Testis (tissue), 3 donors: Measurements from ENCODE around the gene CSMD2. TPM values are rescaled to one million over a fixed set of nuclear protein-coding genes. Genes with fewer than 3 reads are reported as not detected.
A peak's percentile ranks its signal among the peaks of the same experiment; 100 is the strongest.

ENCODE experiments used
- DNase-seq: peaks from one replicate; pipeline ENCODE4 v3.0.0-alpha.2; 2019
- H3K27ac ChIP-seq, 2 donors: fragments of 200-600 bp; sonication (generic); one replicate each; pipeline ENCODE4 v1.5.1; 2019
- H3K27me3 ChIP-seq: fragments of 200-600 bp; sonication (generic); one replicate; pipeline ENCODE4 v1.5.1; 2019
- H3K36me3 ChIP-seq: fragments of 200-600 bp; sonication (generic); one replicate; pipeline ENCODE4 v1.5.1; 2017; ENCODE audit warnings: low read depth; ENCODE audit errors: missing control alignments
- H3K4me1 ChIP-seq: fragments of 200-600 bp; sonication (generic); one replicate; pipeline ENCODE4 v1.5.1; 2019
- H3K4me3 ChIP-seq, 2 donors: fragments of 200-600 bp; sonication (generic); one replicate each; pipeline ENCODE4 v1.5.1; 2017 to 2019
- H3K9me3 ChIP-seq: fragments of 200-600 bp; sonication (generic); one replicate; pipeline ENCODE4 v1.5.1; 2017
- CTCF ChIP-seq, 3 experiments: fragments of 450-650 bp in 2 of 3; fragments of 200-600 bp in 1 of 3; sonication (generic) in 1 of 3; IDR thresholded peaks; one replicate each; pipeline ENCODE4 v1.5.1; 2016 to 2019; ENCODE audit warnings: antibody characterized with exemption in 3 of 3, mild to moderate bottlenecking in 2 of 3, moderate library complexity in 1 of 3
- POLR2A ChIP-seq: fragments of 450-650 bp; IDR thresholded peaks from one replicate; pipeline ENCODE4 v1.6.1; 2017; ENCODE audit warnings: antibody characterized with exemption, mild to moderate bottlenecking, moderate library complexity
- WGBS, 2 donors: methylation state at CpG; one replicate each; pipeline ENCODE4 v1.1.5; 2018; 5-methylcytosine and 5-hydroxymethylcytosine counted together
- intact Hi-C: fragments of 100-400 bp; cut with DNase I; formaldehyde crosslinking; loops from one replicate; pipeline ENCODE4 v1.15.1; 2023; ENCODE audit warnings: low total_unique reads
- polyA plus RNA-seq: library from polyadenylated mRNA; stranded (reverse); fragments of 350-450 nt; fragmentation: Illumina TruSeq; extraction: RNeasy Lipid Tissue Mini Kit (QIAGEN cat#74804); gene quantifications from one replicate; pipeline ENCODE4 v1.2.3, GENCODE V29; 2014; ENCODE audit warnings: low read depth, low replicate concordance; ENCODE audit not compliant: insufficient read depth
- total RNA-seq, 2 donors: library from RNA; depleted of rRNA; stranded (reverse); fragments of >200 nt; gene quantifications; one replicate each; pipeline ENCODE4 v1.2.3, GENCODE V29; 2016

Gene CSMD2
- total and polyA plus RNA-seq, 3 donors from 2014 or later: 1.2 to 3.8 (median 2.7) TPM

- no peak overlapping the region for H3K4me3 ChIP-seq
- 44 to 46% methylated on average over 2 of the region's 2 CpGs for WGBS, 2 donors
- no peaks in the 10 kb centered on the region for H3K4me1 ChIP-seq
- DNase-seq: no peak
- intact Hi-C loops: no loop called here
- no peaks in the 10 kb centered on the region for H3K9me3 ChIP-seq
- H3K27me3 ChIP-seq: no peaks in the 10 kb centered on the region
- H3K36me3 ChIP-seq: no peaks in the 10 kb centered on the region
- H3K27ac ChIP-seq: no peak overlapping the region
- TF ChIP-seq CTCF (IDR thresholded peaks at IDR 0.05) (no peak), POLR2A (no peak)
Observed at GRCh38 chr1:34178072-34178471, 13.0 kb upstream of the CSMD2 start.

GRCh38 chr1:34176830-34177603 lies 12.0 kb upstream of the CSMD2 start, which contains the start of gene C1orf94:
Gene C1orf94, plus strand, starts transcription at chr1:34176907. Its CDS starts 883 bp downstream, at chr1:34177790.
- Histone ChIP-seq H3K36me3 (no peaks in the 10 kb centered on the region), H3K4me3 (peak within 1 kb of the TSS; percentile 48), H3K4me1 (no peaks in the 10 kb centered on the region), H3K27ac (no peak within 1 kb of the TSS), H3K9me3 (no peaks in the 10 kb centered on the region), H3K27me3 (no peaks in the 10 kb centered on the region)
- no peak for DNase-seq
- intact Hi-C loops: no loop called here
- TF ChIP-seq POLR2A: no peak
- 1 to 3% methylated on average over 26 to 49 of the region's 58 CpGs for WGBS, 2 donors

GRCh38 chr1:34175744-34176143 lies 10.7 kb upstream of the CSMD2 start:
- intact Hi-C loops: no loop called here
- DNase-seq: no peak
- H3K36me3 ChIP-seq: no peaks in the 10 kb centered on the region
- H3K27ac ChIP-seq: no peak overlapping the region
- H3K9me3 ChIP-seq: no peaks in the 10 kb centered on the region
- 79 to 82% methylated on average over 6 of the region's 6 CpGs for whole genome bisulfite sequencing, 2 donors
- H3K27me3 ChIP-seq: no peaks in the 10 kb centered on the region
- H3K4me3 ChIP-seq: no peak overlapping the region
- no peak for TF ChIP-seq CTCF (IDR thresholded peaks at IDR 0.05)
- no peak for TF ChIP-seq POLR2A
- no peaks in the 10 kb centered on the region for H3K4me1 ChIP-seq

GRCh38 chr1:34167389-34167788 lies 2.4 kb upstream of the CSMD2 start:
- Histone ChIP-seq H3K27me3 (no peaks in the 10 kb centered on the region), H3K4me1 (peaks cover 19% of the 10 kb centered on the region), H3K4me3 (no peak overlapping the region), H3K36me3 (no peaks in the 10 kb centered on the region), H3K9me3 (no peaks in the 10 kb centered on the region), H3K27ac (no peak overlapping the region)
- TF ChIP-seq CTCF (IDR thresholded peaks at IDR 0.05) (no peak), POLR2A (no peak)
- DNase-seq: no peak
- 39 to 44% methylated on average over 8 to 13 of the region's 13 CpGs for WGBS, 2 donors
- intact Hi-C loops: loop anchor here (10.0 kb wide), 1 partner anchor 433 kb away; no protein-coding TSS in a partner anchor

GRCh38 chr1:34166625-34167361 lies 1.8 kb upstream of the CSMD2 start:
- no peak for TF ChIP-seq POLR2A
- no peak for TF ChIP-seq CTCF (IDR thresholded peaks at IDR 0.05)
- intact Hi-C loops: loop anchor here (10.0 kb wide), 1 partner anchor 432 kb away; no protein-coding TSS in a partner anchor
- Histone ChIP-seq H3K9me3 (no peaks in the 10 kb centered on the region), H3K27ac (no peak overlapping the region), H3K27me3 (no peaks in the 10 kb centered on the region), H3K4me1 (peaks cover 19% of the 10 kb centered on the region), H3K36me3 (no peaks in the 10 kb centered on the region), H3K4me3 (peak overlapping the region in 1 of 2 donors; percentile 20)
- WGBS, 2 donors: 9 to 20% methylated on average over 1 to 23 of the region's 24 CpGs
- no peak for DNase-seq
